ENCODE results near the gene BEGAIN.
A peak's percentile ranks its signal among the peaks of the same experiment; 100 is the strongest.

The BEGAIN gene

GRCh38 chr14:100567877-100568163 is 19.4 kb downstream of the BEGAIN start:
- DNase-seq: no peak

- peak in 3 of 14 donors; percentile 4 to 34 (median 25) for DNase-seq
Measured at GRCh38 chr14:100567009-100567876, 20.0 kb downstream of the BEGAIN start.

GRCh38 chr14:100566586-100566985 is 20.6 kb downstream of the BEGAIN start:
- no peak for DNase-seq

GRCh38 chr14:100566119-100566518 is 21.1 kb downstream of the BEGAIN start:
- no peak for DNase-seq

GRCh38 chr14:100565650-100566049 is 21.6 kb downstream of the BEGAIN start:
- DNase-seq: no peak

- no peak for DNase-seq
Measured at GRCh38 chr14:100564512-100564911, 22.7 kb downstream of the BEGAIN start.

GRCh38 chr14:100562751-100563150 is 24.5 kb downstream of the BEGAIN start:
- DNase-seq: no peak

- no peak for DNase-seq
Measured at GRCh38 chr14:100561005-100561404, 26.2 kb downstream of the BEGAIN start.

- no peak for DNase-seq
Measured at GRCh38 chr14:100560471-100560870, 26.7 kb downstream of the BEGAIN start.

- DNase-seq: no peak
Measured at GRCh38 chr14:100559455-100559854, 27.8 kb downstream of the BEGAIN start.

- no peak for DNase-seq
Measured at GRCh38 chr14:100558966-100559365, 28.3 kb downstream of the BEGAIN start.

- no peak for DNase-seq
Measured at GRCh38 chr14:100558226-100558625, 29.0 kb downstream of the BEGAIN start.

GRCh38 chr14:100557658-100558057 is 29.6 kb downstream of the BEGAIN start:
- DNase-seq: peak in 2 of 14 donors; percentile 6 to 36

- peak in 1 of 14 donors; percentile 52 for DNase-seq
Measured at GRCh38 chr14:100556936-100557505, 30.2 kb downstream of the BEGAIN start.

GRCh38 chr14:100556140-100556475 is 31.1 kb downstream of the BEGAIN start:
- no peak for DNase-seq

GRCh38 chr14:100555436-100556139 is 31.6 kb downstream of the BEGAIN start:
- no peak for DNase-seq

- no peak for DNase-seq
Measured at GRCh38 chr14:100554696-100555320, 32.4 kb downstream of the BEGAIN start.

GRCh38 chr14:100554082-100554677 is 33.0 kb downstream of the BEGAIN start:
- peak in 1 of 14 donors; percentile 49 for DNase-seq

- DNase-seq: no peak
Measured at GRCh38 chr14:100553471-100553870, 33.7 kb downstream of the BEGAIN start.

- DNase-seq: no peak
Measured at GRCh38 chr14:100552524-100553125, 34.6 kb downstream of the BEGAIN start.

- DNase-seq: no peak
Measured at GRCh38 chr14:100551056-100551455, 36.2 kb downstream of the BEGAIN start.

Measured in C1 segment of cervical spinal cord (tissue), 14 donors.